HFF-Myc (cell line): ENCODE results near the gene NUCB2.

Experiments used
- DNase-seq: peaks from one replicate; pipeline ENCODE4 v3.0.0-alpha.2; 2011; ENCODE audit warnings: low read depth; ENCODE audit errors: extremely low read depth
- H3K4me3 ChIP-seq: replicated peaks from 2 replicates; pipeline ENCODE4 v1.5.1; 2011; ENCODE audit warnings: low read depth, mild to moderate bottlenecking, control low read depth, low read length
- TF ChIP-seq, protein P1 (sequence below): IDR thresholded peaks from 2 replicates; pipeline ENCODE4 v1.5.1; 2012; ENCODE audit warnings: mild to moderate bottlenecking, low read depth, low read length, control low read depth; ENCODE audit errors: missing control alignments

The NUCB2 gene

DNA sequence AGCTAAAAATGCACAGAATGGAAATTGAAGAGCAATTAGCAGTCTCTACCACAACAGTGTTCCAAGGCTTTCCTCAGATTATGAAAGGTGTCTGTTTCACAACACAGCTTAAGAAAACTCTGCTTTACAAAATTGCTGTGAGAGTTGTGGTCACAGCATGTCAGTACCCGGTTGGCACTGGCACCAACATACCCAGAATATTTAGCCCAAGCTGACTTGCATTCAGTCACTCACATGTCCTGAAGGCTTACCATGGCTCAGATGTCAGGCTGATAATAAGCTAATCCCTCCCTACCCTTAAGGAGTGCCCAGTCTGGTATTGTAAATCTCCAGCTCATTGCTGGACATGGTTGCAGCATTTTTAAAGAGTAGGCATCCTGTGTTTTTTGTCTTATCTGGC lies 90.0 kb downstream of the NUCB2 start:
- no peak overlapping the region for H3K4me3 ChIP-seq
- TF ChIP-seq, protein P1, sequence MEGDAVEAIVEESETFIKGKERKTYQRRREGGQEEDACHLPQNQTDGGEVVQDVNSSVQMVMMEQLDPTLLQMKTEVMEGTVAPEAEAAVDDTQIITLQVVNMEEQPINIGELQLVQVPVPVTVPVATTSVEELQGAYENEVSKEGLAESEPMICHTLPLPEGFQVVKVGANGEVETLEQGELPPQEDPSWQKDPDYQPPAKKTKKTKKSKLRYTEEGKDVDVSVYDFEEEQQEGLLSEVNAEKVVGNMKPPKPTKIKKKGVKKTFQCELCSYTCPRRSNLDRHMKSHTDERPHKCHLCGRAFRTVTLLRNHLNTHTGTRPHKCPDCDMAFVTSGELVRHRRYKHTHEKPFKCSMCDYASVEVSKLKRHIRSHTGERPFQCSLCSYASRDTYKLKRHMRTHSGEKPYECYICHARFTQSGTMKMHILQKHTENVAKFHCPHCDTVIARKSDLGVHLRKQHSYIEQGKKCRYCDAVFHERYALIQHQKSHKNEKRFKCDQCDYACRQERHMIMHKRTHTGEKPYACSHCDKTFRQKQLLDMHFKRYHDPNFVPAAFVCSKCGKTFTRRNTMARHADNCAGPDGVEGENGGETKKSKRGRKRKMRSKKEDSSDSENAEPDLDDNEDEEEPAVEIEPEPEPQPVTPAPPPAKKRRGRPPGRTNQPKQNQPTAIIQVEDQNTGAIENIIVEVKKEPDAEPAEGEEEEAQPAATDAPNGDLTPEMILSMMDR = no peak

DNA sequence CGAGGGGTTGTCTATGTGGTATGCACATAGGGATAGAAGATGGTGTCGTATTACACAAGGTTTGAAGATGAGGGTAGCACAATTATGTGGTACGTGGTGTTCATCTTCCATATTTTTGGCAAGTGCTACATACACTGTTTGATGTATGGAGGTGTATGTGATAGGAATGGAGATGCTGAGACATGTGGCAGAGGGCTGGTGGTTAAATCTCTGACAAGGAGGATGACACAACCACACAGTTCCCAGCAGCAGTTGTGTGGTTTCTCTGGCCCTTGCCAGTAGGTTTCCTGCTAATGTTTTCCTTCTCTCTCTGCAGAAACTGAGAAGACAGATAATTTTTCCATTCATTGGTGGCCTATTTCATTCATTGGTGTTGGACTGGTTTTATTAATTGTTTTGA lies 92.0 kb downstream of the NUCB2 start:
- DNase-seq = no peak
- H3K4me3 ChIP-seq = no peak overlapping the region
- TF ChIP-seq, protein P1 = no peak

More for the DNA sequence above, 90.0 kb downstream of the NUCB2 start:
- DNase-seq = no peak

DNA sequence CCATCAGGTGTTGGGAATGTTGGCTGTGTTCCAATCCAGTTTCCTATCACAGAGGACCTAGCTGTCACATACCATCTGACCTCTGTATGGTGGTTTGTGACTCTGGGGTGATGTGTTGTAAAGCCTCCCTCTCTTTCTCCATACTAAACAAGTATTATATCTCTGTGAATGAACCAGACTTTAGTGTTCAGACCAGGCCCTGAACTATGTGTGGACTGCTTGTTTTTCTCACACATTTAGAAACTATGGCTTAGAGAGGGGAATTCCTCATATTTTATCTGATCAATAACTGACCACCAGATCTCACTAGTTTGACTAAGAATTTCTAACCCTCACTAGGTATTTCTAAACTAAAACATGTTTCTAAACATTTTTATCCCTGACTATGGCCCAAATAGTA lies 92.6 kb downstream of the NUCB2 start:
- no peak for DNase-seq
- TF ChIP-seq, protein P1 = no peak
- no peak overlapping the region for H3K4me3 ChIP-seq

DNA sequence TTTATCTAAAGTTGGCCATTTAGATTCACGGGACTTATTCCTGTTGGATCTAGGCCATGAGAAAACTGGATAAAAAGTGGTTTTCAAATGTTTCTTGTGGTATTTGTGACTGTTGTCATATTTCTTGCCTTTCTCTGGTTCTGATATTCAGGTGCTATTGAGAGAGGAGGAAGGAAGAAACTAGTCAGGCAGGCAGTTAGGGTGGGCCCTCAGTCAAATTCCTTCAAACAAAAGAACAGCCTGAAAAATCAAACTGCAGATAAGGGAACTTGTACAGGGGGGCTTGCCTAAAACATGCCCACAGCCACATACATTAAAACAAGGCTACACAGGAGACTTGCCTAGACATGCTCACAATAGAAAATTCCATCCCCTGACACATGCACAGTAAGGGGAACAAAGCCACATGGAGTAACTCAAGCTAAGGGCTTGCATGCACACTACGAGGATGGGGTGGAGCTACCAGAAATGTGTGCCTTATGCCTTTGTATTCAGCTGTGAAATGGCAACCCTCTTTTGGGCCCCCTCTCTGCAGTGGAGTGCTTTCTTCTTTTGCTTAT lies 93.2 kb downstream of the NUCB2 start:
- no peak for DNase-seq
- TF ChIP-seq, protein P1 = no peak
- no peak overlapping the region for H3K4me3 ChIP-seq

DNA sequence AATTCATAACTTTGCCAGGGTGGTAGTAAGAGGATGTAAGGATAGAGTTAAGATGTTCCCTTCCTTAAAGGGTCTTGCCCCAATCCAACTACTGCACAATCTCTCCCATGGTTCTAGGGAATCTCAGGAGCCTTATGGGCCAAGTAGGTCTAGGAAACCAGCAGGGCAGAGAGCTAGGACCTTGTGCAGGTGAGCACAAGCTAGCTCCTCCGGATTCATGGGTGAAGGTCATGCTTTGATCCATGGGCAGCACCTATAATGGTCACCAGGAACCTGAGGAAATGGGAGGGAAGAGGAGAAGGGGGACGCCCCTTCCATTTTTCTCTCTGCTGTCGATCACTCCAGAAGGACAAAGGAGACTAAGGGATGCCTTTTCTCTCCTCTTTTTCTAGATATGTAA lies 95.1 kb downstream of the NUCB2 start:
- no peak for DNase-seq
- TF ChIP-seq, protein P1 = no peak
- no peak overlapping the region for H3K4me3 ChIP-seq

DNA sequence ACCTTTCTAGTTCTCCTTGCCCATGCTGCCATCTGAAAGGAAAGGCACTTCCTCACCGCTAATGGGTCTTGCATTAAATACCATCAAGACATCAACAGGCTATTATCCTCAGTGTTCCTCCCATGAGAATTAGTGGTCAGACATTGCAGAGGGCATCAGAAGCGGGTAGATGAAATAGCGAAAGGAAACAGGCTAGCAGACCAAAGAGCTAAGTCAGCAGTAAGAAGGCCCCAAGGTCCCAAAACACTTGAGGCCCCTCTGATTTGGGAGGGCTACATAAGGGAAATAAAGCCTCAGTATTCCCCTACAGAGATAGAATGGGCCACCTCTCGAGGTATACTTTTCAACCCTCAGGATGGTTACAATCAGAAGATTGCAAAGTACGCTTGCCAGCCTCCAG lies 99.0 kb downstream of the NUCB2 start:
- TF ChIP-seq, protein P1 = no peak
- no peak overlapping the region for H3K4me3 ChIP-seq
- DNase-seq = no peak

DNA sequence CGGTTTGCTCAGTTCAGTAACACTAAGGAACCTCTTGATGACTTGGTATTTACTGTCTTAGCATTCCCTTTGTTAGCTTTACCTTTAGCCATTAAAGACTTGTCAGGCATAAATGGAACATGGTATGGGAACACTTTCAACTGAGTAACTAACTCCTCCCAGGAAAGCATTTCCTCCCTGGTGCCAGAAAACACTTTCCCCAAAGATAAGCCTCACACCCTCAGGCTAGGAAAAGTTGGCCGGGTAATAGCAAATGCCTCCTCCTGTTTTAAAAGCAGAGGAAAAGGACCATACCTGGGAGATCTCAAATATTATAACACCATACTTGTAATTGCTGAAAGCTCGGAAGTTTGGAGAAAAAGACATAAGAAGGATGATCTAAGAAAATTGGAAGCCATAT lies 100.0 kb downstream of the NUCB2 start:
- TF ChIP-seq, protein P1 = no peak
- no peak for DNase-seq
- no peak overlapping the region for H3K4me3 ChIP-seq
